Mesenchymal stem cell (in vitro differentiated cells and primary cell): ENCODE results near the gene VKORC1L1.
"Not testable (repeated sequence)": the region's sequence is repeated elsewhere in the genome, so short reads cannot be mapped to it uniquely, and the experiment has no call there.

Source experiments
- DNase-seq: peaks from one replicate; pipeline ENCODE4 v3.0.0-alpha.2; 2013
- H2AFZ ChIP-seq: one replicate; pipeline ENCODE4 v1.6.1; 2013; ENCODE audit warnings: low read depth, mild to moderate bottlenecking, control low read depth, inconsistent platforms, low read length, moderate library complexity
- H2AK5ac ChIP-seq: 2 replicates; pipeline ENCODE4 v1.6.1; 2013; ENCODE audit warnings: low read length, moderate library complexity, mild to moderate bottlenecking, inconsistent platforms; ENCODE audit not compliant: severe bottlenecking
- H2BK120ac ChIP-seq: one replicate; pipeline ENCODE4 v1.6.1; 2013; ENCODE audit warnings: low read depth, mild to moderate bottlenecking, inconsistent platforms, low read length, moderate library complexity
- H2BK12ac ChIP-seq, 2 experiments: one replicate each; pipeline ENCODE4 v1.6.1; 2013; ENCODE audit warnings: inconsistent platforms in 2 of 2, low read length in 2 of 2, mild to moderate bottlenecking in 2 of 2, moderate library complexity in 2 of 2, control low read depth in 1 of 2
- H2BK15ac ChIP-seq: one replicate; pipeline ENCODE4 v1.6.1; 2013; ENCODE audit warnings: mild to moderate bottlenecking, low read depth, inconsistent platforms; ENCODE audit not compliant: poor library complexity, severe bottlenecking
- H2BK5ac ChIP-seq: 2 replicates; pipeline ENCODE4 v1.6.1; 2013; ENCODE audit warnings: low read depth, mild to moderate bottlenecking, low read length, control low read depth, inconsistent platforms; ENCODE audit not compliant: poor library complexity, severe bottlenecking
- H3K14ac ChIP-seq, 2 experiments: one replicate each; pipeline ENCODE4 v1.6.1; 2013; ENCODE audit warnings: inconsistent platforms in 2 of 2, low read length in 2 of 2, control low read depth in 1 of 2, mild to moderate bottlenecking in 1 of 2, moderate library complexity in 1 of 2
- H3K18ac ChIP-seq, 2 experiments: one replicate each; pipeline ENCODE4 v1.6.1; 2013; ENCODE audit warnings: inconsistent platforms in 2 of 2, low read length in 2 of 2, control low read depth in 1 of 2, low read depth in 1 of 2, mild to moderate bottlenecking in 1 of 2
- H3K23ac ChIP-seq, 2 experiments: one replicate each; pipeline ENCODE4 v1.6.1; 2013; ENCODE audit warnings: inconsistent platforms in 2 of 2, low read length in 2 of 2, mild to moderate bottlenecking in 2 of 2, moderate library complexity in 2 of 2, control low read depth in 1 of 2
- H3K27ac ChIP-seq: 2 replicates; pipeline ENCODE4 v1.5.1; 2013; ENCODE audit warnings: mild to moderate bottlenecking, moderate library complexity, low read length, control low read depth, inconsistent platforms; ENCODE audit not compliant: poor library complexity, severe bottlenecking
- H3K27me3 ChIP-seq, 2 experiments: 2 replicates each; pipeline versions ENCODE4 v1.6.1 to v1.7.0; 2013; ENCODE audit warnings: low read length in 2 of 2, mild to moderate bottlenecking in 2 of 2, moderate library complexity in 2 of 2, control low read depth in 1 of 2, inconsistent platforms in 1 of 2; ENCODE audit not compliant: control insufficient read depth in 1 of 2, insufficient read depth in 1 of 2
- H3K36me3 ChIP-seq, 2 experiments: 2 replicates each; pipeline versions ENCODE4 v1.6.1 to v1.7.0; 2013; ENCODE audit warnings: low read length in 2 of 2, control low read depth in 1 of 2, inconsistent platforms in 1 of 2, low read depth in 1 of 2, mild to moderate bottlenecking in 1 of 2; ENCODE audit not compliant: insufficient read depth in 2 of 2, control insufficient read depth in 1 of 2
- H3K4ac ChIP-seq, 2 experiments: one replicate each; pipeline ENCODE4 v1.6.1; 2013; ENCODE audit warnings: inconsistent platforms in 2 of 2, low read length in 2 of 2, mild to moderate bottlenecking in 2 of 2, moderate library complexity in 2 of 2, control low read depth in 1 of 2, low read depth in 1 of 2
- H3K4me1 ChIP-seq: 2 replicates; pipeline ENCODE4 v1.6.1; 2013; ENCODE audit warnings: low read depth, low read length, control low read depth; ENCODE audit not compliant: control insufficient read depth, insufficient read depth
- H3K4me2 ChIP-seq: 2 replicates; pipeline ENCODE4 v1.6.1; 2013; ENCODE audit warnings: low read length, mild to moderate bottlenecking, inconsistent platforms; ENCODE audit not compliant: poor library complexity, severe bottlenecking
- H3K4me3 ChIP-seq, 2 experiments: 2 replicates each; pipeline versions ENCODE4 v1.5.1 to v1.7.0; 2013; ENCODE audit warnings: low read length in 2 of 2, mild to moderate bottlenecking in 2 of 2, control low read depth in 1 of 2, low read depth in 1 of 2; ENCODE audit not compliant: insufficient read depth in 1 of 2
- H3K79me1 ChIP-seq: replicated peaks from 2 replicates; pipeline ENCODE4 v1.6.1; 2013; ENCODE audit warnings: mild to moderate bottlenecking, control low read depth, low read length, inconsistent platforms; ENCODE audit not compliant: poor library complexity, severe bottlenecking
- H3K9ac ChIP-seq: 2 replicates; pipeline ENCODE4 v1.7.0; 2013; ENCODE audit warnings: mild to moderate bottlenecking, low read length, moderate library complexity
- H3K9me3 ChIP-seq: 2 replicates; pipeline ENCODE4 v1.7.0; 2013; ENCODE audit warnings: mild to moderate bottlenecking, low read length; ENCODE audit not compliant: control insufficient read depth
- H4K8ac ChIP-seq: one replicate; pipeline ENCODE4 v1.6.1; 2013; ENCODE audit warnings: inconsistent platforms, mild to moderate bottlenecking, low read length, moderate library complexity
- H4K91ac ChIP-seq: one replicate; pipeline ENCODE4 v1.6.1; 2013; ENCODE audit warnings: mild to moderate bottlenecking, low read length, inconsistent platforms
- WGBS: methylation state at CpG from one replicate; pipeline ENCODE4 v1.1.7; 2013; ENCODE audit warnings: mixed read lengths; 5-methylcytosine and 5-hydroxymethylcytosine counted together

VKORC1L1 gene

DNA sequence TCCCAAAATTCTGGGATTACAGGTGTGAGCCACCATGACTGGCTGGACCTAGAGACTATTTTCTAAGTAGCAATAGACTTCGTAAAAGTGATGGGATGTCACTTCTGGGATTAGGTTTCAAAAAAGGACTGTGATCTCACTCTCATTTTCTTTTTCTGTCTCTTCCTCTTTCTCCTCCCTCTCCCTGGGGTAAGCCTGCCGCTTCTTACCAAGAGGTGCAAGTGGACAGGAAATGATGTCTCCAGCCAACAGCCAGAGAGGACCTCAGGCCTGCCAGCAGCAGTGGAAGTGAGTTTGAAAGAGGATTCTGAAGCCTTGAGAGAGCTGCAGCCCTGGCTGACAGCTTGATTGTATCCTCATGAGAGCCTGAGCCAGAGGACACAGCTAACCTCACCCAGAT is 1.4 kb upstream of the VKORC1L1 start:
- not testable (repeated sequence) for H3K27me3 ChIP-seq, H3K14ac ChIP-seq, H3K36me3 ChIP-seq, H2BK5ac ChIP-seq, H2AK5ac ChIP-seq, H3K18ac ChIP-seq, H2BK120ac ChIP-seq, H2BK15ac ChIP-seq, H4K91ac ChIP-seq, H3K9me3 ChIP-seq, H2AFZ ChIP-seq, H3K4me3 ChIP-seq, H3K23ac ChIP-seq, H3K4ac ChIP-seq, H4K8ac ChIP-seq, H3K27ac ChIP-seq, H2BK12ac ChIP-seq, H3K4me2 ChIP-seq, H3K79me1 ChIP-seq, H3K4me1 ChIP-seq
- DNase-seq = peak; percentile 23
- peak overlapping the region; percentile 22 for H3K9ac ChIP-seq
- WGBS = 80% methylated on average over 1 of the region's 2 CpGs

DNA sequence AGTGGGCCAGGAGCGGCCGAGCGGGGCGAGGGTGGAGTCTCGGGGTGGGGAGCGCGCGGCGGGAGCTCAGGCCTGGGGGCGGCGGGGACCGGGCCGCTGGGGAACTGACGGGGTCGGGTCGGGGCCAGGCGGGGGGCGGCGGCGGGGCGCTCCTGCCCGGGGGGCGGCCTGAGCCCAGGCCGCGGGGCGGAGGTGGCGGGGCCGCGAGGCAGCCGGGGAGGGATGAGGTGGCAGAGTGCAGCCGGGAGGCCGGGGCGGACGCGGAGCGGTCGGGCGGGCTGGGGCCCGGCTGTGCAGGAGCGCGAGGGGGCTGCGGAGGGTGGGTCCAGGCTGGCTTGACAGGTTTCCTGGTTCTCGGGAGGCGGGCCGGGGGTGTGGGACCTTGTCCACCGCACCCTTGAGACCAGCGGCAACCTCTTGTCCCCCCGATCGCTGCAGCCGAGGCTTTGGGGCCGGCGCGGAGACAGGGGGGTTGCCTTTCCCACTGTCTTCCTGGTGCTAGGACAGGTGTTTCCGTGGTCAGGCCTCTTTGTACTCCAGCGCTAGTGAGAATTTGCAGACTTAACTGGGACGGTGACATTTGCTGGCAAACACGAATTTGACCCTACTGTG is 814 bp downstream of the VKORC1L1 start:
- H2BK12ac ChIP-seq, H4K91ac ChIP-seq, H2AK5ac ChIP-seq, H3K79me1 ChIP-seq, H3K36me3 ChIP-seq, H3K9me3 ChIP-seq, H3K27ac ChIP-seq, H3K27me3 ChIP-seq, H2BK120ac ChIP-seq, H2BK15ac ChIP-seq, H3K4me1 ChIP-seq, H4K8ac ChIP-seq: not testable (repeated sequence)
- H3K4ac ChIP-seq = peak overlapping the region in 1 of 2 experiments; percentile 91
- DNase-seq = peak; percentile 10
- H3K4me2 ChIP-seq = peak overlapping the region; percentile 66
- peak overlapping the region; percentile 71 for H2AFZ ChIP-seq
- peak overlapping the region in 1 of 2 experiments; percentile 86 for H3K14ac ChIP-seq
- H2BK5ac ChIP-seq = peak overlapping the region; percentile 66
- peak overlapping the region; percentile 85 to 89 for H3K4me3 ChIP-seq
- H3K23ac ChIP-seq = peak overlapping the region in 1 of 2 experiments; percentile 72
- H3K9ac ChIP-seq = peak overlapping the region; percentile 85
- 1% methylated on average over 36 of the region's 57 CpGs for WGBS
- H3K18ac ChIP-seq = peak overlapping the region in 1 of 2 experiments; percentile 92

DNA sequence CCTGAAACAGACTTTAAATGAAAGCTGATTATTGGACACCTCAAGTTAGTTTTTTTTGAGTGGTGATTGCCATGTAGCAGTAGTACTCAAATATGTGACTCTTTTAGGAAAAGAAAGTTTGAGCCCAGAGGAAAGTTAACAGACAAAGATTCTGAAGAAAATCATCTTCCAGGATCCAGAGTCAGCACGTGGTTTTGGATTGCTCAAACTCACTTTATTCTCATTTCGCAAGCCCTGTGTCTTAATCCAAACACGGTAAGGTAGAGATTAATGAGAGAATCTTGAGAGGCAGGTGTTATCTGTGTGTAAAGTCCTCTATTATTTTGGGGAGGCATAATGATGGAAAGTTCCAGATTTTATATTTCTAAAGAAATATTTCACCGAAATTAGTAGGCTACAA is 2.8 kb downstream of the VKORC1L1 start:
- H2AK5ac ChIP-seq, H2BK120ac ChIP-seq: not testable (repeated sequence)

DNA sequence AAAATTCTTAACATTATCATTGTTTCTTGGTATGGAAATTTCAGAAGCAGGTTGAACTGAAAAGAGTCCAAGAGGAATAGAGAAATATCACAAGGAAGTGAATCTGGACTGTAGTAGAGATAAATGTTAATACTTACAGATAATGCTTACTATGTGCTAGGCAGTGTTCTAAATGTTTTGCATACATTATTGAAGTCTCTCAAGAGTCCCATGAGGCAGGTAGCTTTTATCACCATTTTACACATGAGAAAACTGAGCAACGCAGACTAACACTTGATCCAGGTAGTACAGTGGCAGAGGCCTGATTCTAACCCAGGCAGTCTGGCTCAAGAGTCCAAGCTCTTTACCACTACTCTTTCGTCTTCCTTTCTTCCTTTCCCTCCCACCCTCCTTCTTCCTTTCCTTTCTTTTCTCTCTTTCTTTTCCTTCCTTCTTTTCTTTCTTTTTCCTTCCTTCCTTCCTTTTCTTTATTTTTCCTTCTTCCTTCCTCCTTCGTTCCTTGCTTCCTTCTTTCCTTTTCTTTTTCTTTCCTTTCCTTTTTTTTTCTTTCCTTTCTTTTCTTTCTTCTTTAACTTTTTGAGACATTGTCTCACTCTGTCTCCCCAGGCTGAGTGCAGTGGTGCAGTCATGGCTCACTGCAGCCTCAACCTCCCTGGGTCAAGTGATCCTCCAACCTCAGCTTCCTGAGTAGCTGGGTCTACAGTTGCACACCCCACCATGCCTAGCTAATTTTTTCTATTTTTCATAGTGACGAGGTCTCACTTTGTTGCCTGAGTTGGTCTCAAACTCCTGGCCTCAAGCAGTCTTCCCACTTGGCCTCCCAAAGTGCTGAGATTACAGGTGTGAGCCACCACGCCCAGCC is 6.6 kb downstream of the VKORC1L1 start:
- not testable (repeated sequence) for H3K14ac ChIP-seq, H3K4ac ChIP-seq, H3K36me3 ChIP-seq, H2AFZ ChIP-seq, H4K8ac ChIP-seq, H3K18ac ChIP-seq, DNase-seq, H2AK5ac ChIP-seq, H2BK15ac ChIP-seq, H4K91ac ChIP-seq, H3K27me3 ChIP-seq, H3K4me3 ChIP-seq, H3K79me1 ChIP-seq, H3K23ac ChIP-seq, H2BK120ac ChIP-seq, H3K9ac ChIP-seq, H3K4me1 ChIP-seq, H3K27ac ChIP-seq, H2BK12ac ChIP-seq, H2BK5ac ChIP-seq, H3K9me3 ChIP-seq, H3K4me2 ChIP-seq
- 65% methylated on average over 3 of the region's 5 CpGs for WGBS

More for the DNA sequence above, 2.8 kb downstream of the VKORC1L1 start:
- H3K14ac ChIP-seq, H3K27me3 ChIP-seq, H3K4me3 ChIP-seq, H3K23ac ChIP-seq, H3K27ac ChIP-seq, H3K4ac ChIP-seq, DNase-seq, H4K91ac ChIP-seq, H3K9ac ChIP-seq, H3K4me1 ChIP-seq, H3K9me3 ChIP-seq, H4K8ac ChIP-seq, H2BK15ac ChIP-seq, H2BK12ac ChIP-seq, H3K4me2 ChIP-seq, H3K36me3 ChIP-seq, H3K18ac ChIP-seq, H2AFZ ChIP-seq, H2BK5ac ChIP-seq, H3K79me1 ChIP-seq: not testable (repeated sequence)
- WGBS = 100% methylated on average over 3 of the region's 4 CpGs
